K562 (cell line): ENCODE measurements around the gene ATG7. TPM values are rescaled to one million over a fixed set of nuclear protein-coding genes. Genes with fewer than 3 reads are reported as not detected.

Experiments
- ATAC-seq: fragments of 200-7000 bp; cut with Tn5 transposase; 3 replicates; pipeline ENCODE4 v1.9.1; 2020; ENCODE audit warnings: moderate library complexity
- BruUV-seq: library from RNA; stranded (reverse); fragments of 400-500 nt; replicated peaks from 2 replicates; lab custom pipeline; 2021; lab: Mats Ljungman, UMichigan
- CTCF ChIA-PET: fragments of 300-600 bp; formaldehyde crosslinking; extraction: SDS; loops from one replicate; lab custom pipeline; 2021; ENCODE audit warnings: low intra/inter-chr PET ratio; lab: Yijun Ruan, JAX
- POLR2A ChIA-PET: fragments of 300-600, 350-650 bp; sonication (Branson Sonifier 250); formaldehyde crosslinking; extraction: SDS; loops from one replicate; lab custom pipeline; 2021; ENCODE audit warnings: antibody characterized with exemption, inconsistent platforms; lab: Yijun Ruan, JAX
- DNase-seq, 4 experiments: peaks; one replicate each; pipeline versions ENCODE4 v3.0.0 to v3.0.0-alpha.2; 2011 to 2018; ENCODE audit warnings: low spot score in 3 of 4, mixed read lengths in 3 of 4; ENCODE audit errors: extremely low read depth in 1 of 4
- FAIRE-seq: peaks from 2 replicates; lab custom pipeline; 2011; peaks lifted over from hg19 to GRCh38; lab: Jason Lieb, UNC
- H2AFZ ChIP-seq: 2 replicates; pipeline ENCODE4 v1.6.0; 2011; ENCODE audit warnings: low read depth, low read length, control low read depth, inconsistent platforms
- H3K27ac ChIP-seq: fragments of 200-600 bp; 3 replicates; pipeline ENCODE4 v1.8.0; 2011; ENCODE audit warnings: low read depth, mild to moderate bottlenecking, control low read depth, inconsistent platforms, low read length, moderate library complexity, mixed read lengths; ENCODE audit errors: extremely low read depth
- H3K27me3 ChIP-seq, 2 experiments: fragments of 300-600 bp in 1 of 2; 2 replicates in 1 of 2; 3 replicates in 1 of 2; pipeline versions ENCODE4 v1.6.0 to v1.8.0; 2011; ENCODE audit warnings: inconsistent platforms in 2 of 2, low read length in 2 of 2, mild to moderate bottlenecking in 1 of 2, mixed read lengths in 1 of 2, moderate library complexity in 1 of 2; ENCODE audit not compliant: control insufficient read depth in 2 of 2, insufficient read depth in 2 of 2
- H3K36me3 ChIP-seq: fragments of 300-600 bp; 3 replicates; pipeline ENCODE4 v1.8.0; 2011; ENCODE audit warnings: mild to moderate bottlenecking, low read length, inconsistent platforms; ENCODE audit not compliant: control insufficient read depth, insufficient read depth
- H3K4me1 ChIP-seq, 2 experiments: fragments of 200-600 bp in 1 of 2; replicated peaks in 1 of 2; 2 replicates in 1 of 2; 3 replicates in 1 of 2; pipeline versions ENCODE4 v1.5.1 to v1.8.0; 2011; ENCODE audit warnings: inconsistent platforms in 2 of 2, low read length in 2 of 2, mild to moderate bottlenecking in 1 of 2, mixed read lengths in 1 of 2, moderate library complexity in 1 of 2; ENCODE audit not compliant: control insufficient read depth in 2 of 2, insufficient read depth in 2 of 2
- H3K4me2 ChIP-seq: 2 replicates; pipeline ENCODE4 v1.6.1; 2011; ENCODE audit warnings: low read length, control low read depth, inconsistent platforms, mixed read lengths; ENCODE audit not compliant: insufficient read depth
- H3K4me3 ChIP-seq: fragments of 200-600 bp; sonication (generic), shearing (Covaris generic); 2 replicates; pipeline ENCODE4 v1.5.1; 2016; ENCODE audit warnings: control low read depth, inconsistent platforms
- H3K79me2 ChIP-seq: fragments of 200-600 bp; 3 replicates; pipeline ENCODE4 v1.8.0; 2011; ENCODE audit warnings: low read length, inconsistent platforms; ENCODE audit not compliant: control insufficient read depth, insufficient read depth
- H3K9ac ChIP-seq, 2 experiments: 2 replicates each; pipeline versions ENCODE4 v1.6.0 to v1.6.1; 2011; ENCODE audit warnings: low read depth in 2 of 2, low read length in 2 of 2, control low read depth in 1 of 2, inconsistent platforms in 1 of 2, mild to moderate bottlenecking in 1 of 2, mixed read lengths in 1 of 2; ENCODE audit not compliant: insufficient read depth in 1 of 2
- H3K9me1 ChIP-seq: one replicate; pipeline ENCODE4 v1.6.0; 2011; ENCODE audit warnings: inconsistent platforms, mild to moderate bottlenecking, low read length, moderate library complexity; ENCODE audit not compliant: control insufficient read depth, insufficient read depth
- H3K9me3 ChIP-seq: replicated peaks from 2 replicates; pipeline ENCODE4 v1.5.1; 2011; ENCODE audit warnings: low read depth, low read length, inconsistent platforms; ENCODE audit not compliant: control insufficient read depth, insufficient read depth
- H4K20me1 ChIP-seq: replicated peaks from 2 replicates; pipeline ENCODE4 v1.6.1; 2011; ENCODE audit warnings: low read length, inconsistent platforms, mixed read lengths; ENCODE audit not compliant: control insufficient read depth, insufficient read depth
- BCL6 ChIP-seq: fragments of 250-450 bp; sonication (Bioruptor Pico); IDR thresholded peaks from 2 replicates; pipeline ENCODE4 v1.4.0; 2020
- CREB3L1 ChIP-seq: fragments of 450-650 bp; IDR thresholded peaks from 2 replicates; pipeline ENCODE4 v1.6.1; 2014; ENCODE audit warnings: low read depth, mild to moderate bottlenecking, moderate library complexity, borderline replicate concordance
- CREBBP ChIP-seq: IDR thresholded peaks from one replicate; pipeline ENCODE4 v1.6.1; 2012; ENCODE audit warnings: low read depth, mild to moderate bottlenecking, control low read depth, inconsistent platforms, low read length
- GABPB2 ChIP-seq: fragments of 250-450 bp; sonication (Bioruptor Pico); conservative IDR thresholded peaks from 2 replicates; pipeline ENCODE4 v1.5.1; 2021; ENCODE audit warnings: mild to moderate bottlenecking
- HBP1 ChIP-seq: fragments of 450-650 bp; formaldehyde crosslinking; IDR thresholded peaks from 2 replicates; pipeline ENCODE4 v1.4.0; 2022; ENCODE audit warnings: missing genetic modification characterization
- PHF21A ChIP-seq: fragments of 450-650 bp; IDR thresholded peaks from 2 replicates; pipeline ENCODE4 v1.6.1; 2017; ENCODE audit warnings: low read depth, borderline replicate concordance
- POU5F1 ChIP-seq: fragments of 150-350 bp; IDR thresholded peaks from 2 replicates; pipeline ENCODE4 v1.6.1; 2014; ENCODE audit warnings: borderline replicate concordance, low read length, low read depth, mild to moderate bottlenecking; ENCODE audit not compliant: partially characterized antibody
- RUNX1 ChIP-seq: sonication (generic); IDR thresholded peaks from 2 replicates; pipeline ENCODE4 v1.6.1; 2016; ENCODE audit warnings: antibody characterized with exemption, low read depth
- SMARCB1 ChIP-seq: IDR thresholded peaks from 2 replicates; pipeline ENCODE4 v1.6.1; 2011; ENCODE audit warnings: improper control_type of control experiment, low read depth; ENCODE audit not compliant: insufficient read length
- SRSF7 ChIP-seq: fragments of 200-400 bp; formaldehyde crosslinking; optimal IDR thresholded peaks from 2 replicates; pipeline ENCODE3; 2017; ENCODE audit warnings: mild to moderate bottlenecking, low read depth, low read length
- TCF7 ChIP-seq: sonication (generic); IDR thresholded peaks from 2 replicates; pipeline ENCODE4 v1.6.1; 2016; ENCODE audit warnings: antibody characterized with exemption, borderline replicate concordance
- TEAD2 ChIP-seq: fragments of 450-650 bp; IDR thresholded peaks from 2 replicates; pipeline ENCODE4 v1.6.1; 2016; ENCODE audit warnings: missing genetic modification characterization, control low read depth, missing compliant biosample characterization
- ZNF316 ChIP-seq: fragments of 450-650 bp; IDR thresholded peaks from 2 replicates; pipeline ENCODE4 v1.6.1; 2016
- ZNF77 ChIP-seq: fragments of 250-450 bp; sonication (Bioruptor Pico); IDR thresholded peaks from 2 replicates; pipeline ENCODE4 v1.5.0; 2020
- WGBS: fragments of 100-300 bp; shearing (Covaris generic); methylation state at CpG from one replicate; pipeline ENCODE4 v1.1.6; 2016; ENCODE audit warnings: low coverage, mixed read lengths; ENCODE audit not compliant: insufficient coverage; ENCODE audit errors: missing lambda C conversion rate; 5-methylcytosine and 5-hydroxymethylcytosine counted together
- in situ Hi-C: fragments of 300-500 bp; cut with MboI; formaldehyde crosslinking; loops from 4 replicates; pipeline ENCODE4 v1.15.0; 2018; ENCODE audit warnings: inconsistent platforms, mixed read lengths
- intact Hi-C: fragments of 100-400 bp; cut with micrococcal nuclease; formaldehyde crosslinking; loops from 2 replicates; pipeline ENCODE4 v1.14.2; 2022
- polyA plus RNA-seq, 8 experiments: library from polyadenylated mRNA; depleted of rRNA in 4 of 8; stranded (reverse) in 5 of 8; unstranded in 3 of 8; fragments of >200 nt; fragmentation: Nextera tagmentation in 2 of 8; fragmentation: Illumina TruSeq in 1 of 8; extraction: Ambion mirVana in 2 of 8; extraction: Trizol in 1 of 8; gene quantifications; 2 replicates each; pipeline versions ENCODE4 v1.2.1 to v1.2.3, GENCODE V29; 2011 to 2014; ENCODE audit warnings: inconsistent platforms in 1 of 8, missing spikeins in 1 of 8
- total RNA-seq, 7 experiments: library from RNA; depleted of rRNA in 6 of 7; stranded (reverse); fragments of >200 nt in 6 of 7; fragmentation: Illumina TruSeq in 2 of 7; extraction: Trizol in 2 of 7; gene quantifications; 2 replicates each; pipeline versions ENCODE4 v1.2.1 to v1.2.3, GENCODE V29; 2011 to 2021; ENCODE audit warnings: low replicate concordance in 1 of 7
- TF ChIP-seq, protein P1 (sequence below), 2 experiments: fragments of 200-800 bp in 1 of 2; sonication (Bioruptor generic) in 1 of 2; sonication (generic) in 1 of 2; formaldehyde crosslinking in 1 of 2; IDR thresholded peaks in 1 of 2; conservative IDR thresholded peaks in 1 of 2; 2 replicates each; pipeline versions ENCODE4 v1.5.0 to v1.6.1; 2016 to 2020; ENCODE audit warnings: missing compliant biosample characterization in 1 of 2, missing genetic modification characterization in 1 of 2, missing genetic modification reagents in 1 of 2
- TF ChIP-seq, protein P2 (sequence below): fragments of 450-650 bp; formaldehyde crosslinking; IDR thresholded peaks from 2 replicates; pipeline ENCODE4 v1.4.0; 2020; ENCODE audit warnings: mild to moderate bottlenecking, moderate library complexity
- TF ChIP-seq, protein P3 (sequence below): sonication (generic); IDR thresholded peaks from 2 replicates; pipeline ENCODE4 v1.6.1; 2016

ATG7 gene
- total and polyA plus RNA-seq, 9 of the 15 experiments (the other 6 are each of a cell fraction or from before 2014, with no cell fraction given), result 18.3 to 45.3 (median 33.6) TPM

DNA sequence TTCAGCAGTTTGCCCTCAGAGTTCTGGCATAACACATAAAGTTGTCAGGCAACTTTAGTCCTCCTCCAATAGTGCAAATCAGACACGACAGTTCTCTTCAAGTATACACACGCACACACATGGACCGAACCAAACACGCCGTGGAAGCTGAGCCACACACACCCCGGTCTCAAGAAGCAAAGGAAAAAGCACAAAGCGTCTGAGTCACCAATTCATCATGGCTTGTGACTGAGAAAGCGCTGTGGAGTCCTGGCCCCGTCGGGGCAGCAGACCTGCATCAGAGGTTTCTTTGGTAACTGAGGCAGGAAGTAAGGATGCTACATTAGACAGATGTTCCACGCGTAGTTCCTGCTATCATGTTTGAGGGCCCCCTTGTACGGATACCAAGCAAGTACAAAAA, 285.8 kb downstream of the ATG7 start:
- Histone ChIP-seq H3K9ac (no peak overlapping the region), H3K27ac (no peak overlapping the region), H4K20me1 (no peaks in the 10 kb centered on the region; the same call in 1 of the 2 replicates), H3K4me2 (no peak overlapping the region), H3K9me1 (no peaks in the 10 kb centered on the region), H3K27me3 (no peaks in the 10 kb centered on the region), H3K4me3 (no peak overlapping the region), H3K4me1 (peaks cover 0 to 21% of the 10 kb centered on the region in 2 experiments; a peak in 1 of 5 replicates), H3K36me3 (peaks cover 3% of the 10 kb centered on the region; the same call in 1 of the 3 replicates), H2AFZ (no peak overlapping the region), H3K9me3 (no peaks in the 10 kb centered on the region), H3K79me2 (no peaks in the 10 kb centered on the region)
- FAIRE-seq (peak; percentile 61), DNase-seq (no peak), ATAC-seq (no peak)
- ChIA-PET POLR2A (interaction anchor here (0.5 to 1.5 kb wide), 2 partner anchors 8 to 314 kb away, joined by 4 read pairs; no protein-coding TSS in a partner anchor), CTCF (no interaction called here)
- intact Hi-C loops, result no loop called here
- in situ Hi-C loops, result no loop called here
- BruUV-seq, result TSS peak; percentile 44
- 78% methylated on average over 13 of the region's 13 CpGs for WGBS
- TF ChIP-seq PHF21A, result no peak
- TF ChIP-seq BCL6 (CRISPR knock-in tag), result no peak
- TF ChIP-seq, protein P1, sequence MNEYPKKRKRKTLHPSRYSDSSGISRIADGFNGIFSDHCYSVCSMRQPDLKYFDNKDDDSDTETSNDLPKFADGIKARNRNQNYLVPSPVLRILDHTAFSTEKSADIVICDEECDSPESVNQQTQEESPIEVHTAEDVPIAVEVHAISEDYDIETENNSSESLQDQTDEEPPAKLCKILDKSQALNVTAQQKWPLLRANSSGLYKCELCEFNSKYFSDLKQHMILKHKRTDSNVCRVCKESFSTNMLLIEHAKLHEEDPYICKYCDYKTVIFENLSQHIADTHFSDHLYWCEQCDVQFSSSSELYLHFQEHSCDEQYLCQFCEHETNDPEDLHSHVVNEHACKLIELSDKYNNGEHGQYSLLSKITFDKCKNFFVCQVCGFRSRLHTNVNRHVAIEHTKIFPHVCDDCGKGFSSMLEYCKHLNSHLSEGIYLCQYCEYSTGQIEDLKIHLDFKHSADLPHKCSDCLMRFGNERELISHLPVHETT (CRISPR knock-in tag; conservative IDR thresholded peaks at IDR 0.05 in 1 of 2, IDR thresholded peaks at IDR 0.05 in 1 of 2), result no peak
- TF ChIP-seq GABPB2 (CRISPR knock-in tag), result no peak
- no peak for TF ChIP-seq ZNF77 (CRISPR knock-in tag)
- no peak for TF ChIP-seq CREB3L1
- no peak for TF ChIP-seq POU5F1
- no peak for TF ChIP-seq CREBBP
- TF ChIP-seq HBP1 (CRISPR knock-in tag), result no peak
- no peak for TF ChIP-seq RUNX1
- no peak for TF ChIP-seq TEAD2 (tag)
- TF ChIP-seq ZNF316, result no peak
- TF ChIP-seq, protein P2, sequence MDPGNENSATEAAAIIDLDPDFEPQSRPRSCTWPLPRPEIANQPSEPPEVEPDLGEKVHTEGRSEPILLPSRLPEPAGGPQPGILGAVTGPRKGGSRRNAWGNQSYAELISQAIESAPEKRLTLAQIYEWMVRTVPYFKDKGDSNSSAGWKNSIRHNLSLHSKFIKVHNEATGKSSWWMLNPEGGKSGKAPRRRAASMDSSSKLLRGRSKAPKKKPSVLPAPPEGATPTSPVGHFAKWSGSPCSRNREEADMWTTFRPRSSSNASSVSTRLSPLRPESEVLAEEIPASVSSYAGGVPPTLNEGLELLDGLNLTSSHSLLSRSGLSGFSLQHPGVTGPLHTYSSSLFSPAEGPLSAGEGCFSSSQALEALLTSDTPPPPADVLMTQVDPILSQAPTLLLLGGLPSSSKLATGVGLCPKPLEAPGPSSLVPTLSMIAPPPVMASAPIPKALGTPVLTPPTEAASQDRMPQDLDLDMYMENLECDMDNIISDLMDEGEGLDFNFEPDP (CRISPR knock-in tag), result no peak
- TF ChIP-seq SMARCB1, result no peak
- TF ChIP-seq TCF7, result no peak
- TF ChIP-seq, protein P3, sequence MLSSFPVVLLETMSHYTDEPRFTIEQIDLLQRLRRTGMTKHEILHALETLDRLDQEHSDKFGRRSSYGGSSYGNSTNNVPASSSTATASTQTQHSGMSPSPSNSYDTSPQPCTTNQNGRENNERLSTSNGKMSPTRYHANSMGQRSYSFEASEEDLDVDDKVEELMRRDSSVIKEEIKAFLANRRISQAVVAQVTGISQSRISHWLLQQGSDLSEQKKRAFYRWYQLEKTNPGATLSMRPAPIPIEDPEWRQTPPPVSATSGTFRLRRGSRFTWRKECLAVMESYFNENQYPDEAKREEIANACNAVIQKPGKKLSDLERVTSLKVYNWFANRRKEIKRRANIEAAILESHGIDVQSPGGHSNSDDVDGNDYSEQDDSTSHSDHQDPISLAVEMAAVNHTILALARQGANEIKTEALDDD, result no peak
- no peak for TF ChIP-seq SRSF7
